HK-2 (cell line): ENCODE data around the gene TAAR1.
"Not testable (repeated sequence)": the region's sequence is repeated elsewhere in the genome, so short reads cannot be mapped to it uniquely, and the experiment has no call there.

Experiments used
- DNase-seq: peaks from one replicate; pipeline ENCODE4 v3.0.0-alpha.2; 2018; ENCODE audit not compliant: unreplicated experiment

The TAAR1 gene, protein sequence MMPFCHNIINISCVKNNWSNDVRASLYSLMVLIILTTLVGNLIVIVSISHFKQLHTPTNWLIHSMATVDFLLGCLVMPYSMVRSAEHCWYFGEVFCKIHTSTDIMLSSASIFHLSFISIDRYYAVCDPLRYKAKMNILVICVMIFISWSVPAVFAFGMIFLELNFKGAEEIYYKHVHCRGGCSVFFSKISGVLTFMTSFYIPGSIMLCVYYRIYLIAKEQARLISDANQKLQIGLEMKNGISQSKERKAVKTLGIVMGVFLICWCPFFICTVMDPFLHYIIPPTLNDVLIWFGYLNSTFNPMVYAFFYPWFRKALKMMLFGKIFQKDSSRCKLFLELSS

GRCh38 chr6:132659082-132659481 lies at the start of gene TAAR1:
TSS of gene TAAR1 (minus strand) at chr6:132659182. CDS start at chr6:132646003, 13,179 bp downstream.
- no peak for DNase-seq

- no peak for DNase-seq
These were observed 49.8 kb upstream of the TAAR1 start for GRCh38 chr6:132708771-132709170.

DNA sequence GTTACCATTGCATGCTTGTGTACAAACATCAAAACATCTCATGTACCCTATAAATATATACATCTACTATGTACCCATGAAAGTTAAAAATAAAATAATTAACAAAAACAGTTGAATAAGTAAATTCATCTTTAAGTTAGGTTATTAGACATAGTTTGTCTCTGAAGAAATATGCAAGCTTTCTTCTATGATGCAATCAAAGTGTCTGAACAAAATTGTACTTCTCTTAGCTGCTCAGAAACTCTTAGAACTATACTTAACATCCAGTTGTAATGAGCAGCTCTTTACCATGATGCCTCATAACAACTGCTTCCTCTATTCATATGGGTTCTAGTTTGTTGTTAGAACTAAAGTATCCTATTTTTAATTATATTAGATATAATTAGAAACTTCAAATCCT lies 49.0 kb upstream of the TAAR1 start:
- no peak for DNase-seq

- DNase-seq, result not testable (repeated sequence)
These were observed 47.8 kb upstream of the TAAR1 start for GRCh38 chr6:132706756-132707155.

- DNase-seq, result no peak
These were observed 45.0 kb upstream of the TAAR1 start for GRCh38 chr6:132703936-132704335.

DNA sequence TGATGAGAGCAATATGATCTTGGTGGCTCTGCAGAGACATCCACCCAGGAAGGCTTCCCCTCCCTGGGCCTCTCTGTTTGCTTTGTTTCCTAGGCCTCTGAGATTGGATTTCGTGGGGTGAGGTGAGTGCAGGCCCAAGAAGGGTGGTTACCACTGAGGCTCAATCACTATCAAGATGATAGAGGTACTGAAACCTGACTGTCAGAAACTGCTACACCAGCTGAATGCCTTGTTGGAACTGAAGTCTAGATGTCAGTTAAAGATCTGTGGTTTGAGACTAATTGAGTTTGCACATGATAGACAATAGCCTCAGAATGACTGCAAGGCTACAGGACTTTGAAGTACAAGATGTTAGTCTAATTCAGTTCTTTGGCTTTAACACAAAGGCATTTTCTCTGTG lies 39.6 kb upstream of the TAAR1 start:
- DNase-seq, result no peak

GRCh38 chr6:132695773-132696172 lies 36.8 kb upstream of the TAAR1 start:
- DNase-seq, result no peak

DNA sequence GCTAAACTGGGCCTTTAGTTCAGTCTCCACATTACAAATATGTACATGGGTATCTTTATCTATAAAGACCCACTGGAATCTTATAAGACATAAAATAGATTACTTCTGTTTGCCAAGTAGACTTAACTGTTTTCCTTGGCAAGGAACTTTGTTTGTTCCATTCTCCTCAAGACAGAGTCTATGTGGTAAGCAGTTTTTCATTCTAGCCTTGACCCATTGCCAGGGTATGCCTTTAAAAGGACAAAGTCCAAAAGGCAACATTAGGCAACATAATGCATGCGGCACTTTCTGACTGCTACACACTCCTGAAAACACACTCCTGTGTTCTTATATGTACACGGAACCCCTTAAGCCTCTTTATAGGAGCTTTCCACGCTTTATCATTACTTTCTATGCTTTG lies 34.5 kb upstream of the TAAR1 start:
- no peak for DNase-seq

GRCh38 chr6:132690678-132691077 lies 31.7 kb upstream of the TAAR1 start:
- DNase-seq, result no peak

- peak; percentile 13 for DNase-seq
These were observed 28.3 kb upstream of the TAAR1 start for GRCh38 chr6:132687306-132687705.

DNA sequence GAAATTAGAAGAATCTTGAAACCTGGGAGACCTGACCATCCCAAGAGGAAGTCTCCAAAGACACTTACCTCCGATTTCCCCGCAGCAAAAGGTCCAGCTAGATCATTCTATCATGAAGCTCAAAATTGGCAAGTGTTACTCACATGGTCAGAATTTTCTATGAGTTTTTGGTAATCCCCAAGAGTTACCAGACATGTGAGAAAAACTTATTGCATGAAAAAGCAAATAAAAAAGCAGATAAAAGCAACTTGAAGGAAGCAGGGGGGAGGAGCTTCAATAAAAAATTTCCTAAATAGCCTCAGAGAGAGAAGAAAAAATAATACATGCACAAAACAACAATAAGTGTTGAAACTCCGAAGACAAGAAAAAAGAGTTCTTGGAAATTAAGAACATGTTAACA lies 27.5 kb upstream of the TAAR1 start:
- DNase-seq, result no peak

GRCh38 chr6:132685009-132685408 lies 26.0 kb upstream of the TAAR1 start:
- no peak for DNase-seq

DNA sequence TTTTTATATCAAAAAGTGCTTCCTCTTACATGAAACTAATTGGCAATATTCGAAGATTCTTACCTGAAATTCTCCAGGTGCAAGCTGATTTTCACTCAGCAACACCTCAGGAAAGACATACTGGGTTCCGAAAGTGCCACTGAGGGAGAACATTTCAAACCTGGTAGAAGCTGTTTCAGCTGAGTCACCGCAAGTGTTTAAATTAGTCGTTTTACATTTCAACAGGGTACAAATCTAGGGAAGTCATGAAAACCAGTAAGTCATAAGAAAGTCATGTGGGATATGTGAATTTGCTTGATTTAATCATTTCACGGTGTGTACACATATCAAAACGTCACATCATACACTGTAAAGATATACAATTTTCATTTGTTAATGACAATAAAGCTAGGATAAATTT lies 25.3 kb upstream of the TAAR1 start:
- DNase-seq, result no peak

GRCh38 chr6:132683543-132683942 lies 24.6 kb upstream of the TAAR1 start:
- DNase-seq, result no peak

DNA sequence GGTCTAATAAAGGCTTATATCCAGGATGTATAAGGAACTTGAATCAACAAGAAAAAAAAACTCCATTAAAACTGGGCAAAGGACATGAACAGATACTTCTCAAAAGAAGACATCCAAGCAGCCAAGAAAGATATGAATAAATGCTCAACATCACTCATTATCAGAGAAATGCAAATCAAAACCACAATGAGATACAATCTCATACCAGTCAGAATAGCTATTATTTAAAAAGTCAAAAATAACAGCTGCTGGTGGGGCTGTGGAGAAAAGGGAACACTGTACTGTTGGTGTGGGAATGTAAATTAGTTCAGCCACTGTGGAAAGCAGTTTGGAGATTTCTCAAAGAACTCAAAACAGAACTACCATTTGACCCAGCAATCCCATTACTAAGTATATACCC lies 20.1 kb upstream of the TAAR1 start:
- DNase-seq, result not testable (repeated sequence)

GRCh38 chr6:132675749-132676148 lies 16.8 kb upstream of the TAAR1 start:
- no peak for DNase-seq

DNA sequence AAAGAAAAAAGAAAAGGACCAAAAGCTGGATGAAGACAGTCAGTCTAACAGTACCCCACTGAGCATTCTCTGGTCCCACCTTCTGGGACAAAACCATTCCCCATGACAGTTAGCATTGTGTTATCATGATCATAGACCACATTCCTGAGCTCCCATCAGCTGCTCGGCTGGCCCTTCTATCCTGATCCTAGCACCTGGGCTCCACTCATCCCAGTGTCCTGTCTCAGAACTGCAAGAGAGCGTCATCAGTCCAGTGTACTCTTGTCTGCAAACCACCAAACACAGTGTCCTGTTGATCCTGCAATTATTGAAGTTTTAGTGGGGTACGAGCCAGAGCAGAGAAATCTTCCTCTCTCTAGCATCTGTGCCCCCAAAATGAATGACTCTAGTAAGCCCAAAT lies 16.0 kb upstream of the TAAR1 start:
- DNase-seq, result no peak

- no peak for DNase-seq
These were observed 14.6 kb upstream of the TAAR1 start for GRCh38 chr6:132673376-132674094.

- no peak for DNase-seq
These were observed 12.3 kb upstream of the TAAR1 start for GRCh38 chr6:132671295-132671694.

DNA sequence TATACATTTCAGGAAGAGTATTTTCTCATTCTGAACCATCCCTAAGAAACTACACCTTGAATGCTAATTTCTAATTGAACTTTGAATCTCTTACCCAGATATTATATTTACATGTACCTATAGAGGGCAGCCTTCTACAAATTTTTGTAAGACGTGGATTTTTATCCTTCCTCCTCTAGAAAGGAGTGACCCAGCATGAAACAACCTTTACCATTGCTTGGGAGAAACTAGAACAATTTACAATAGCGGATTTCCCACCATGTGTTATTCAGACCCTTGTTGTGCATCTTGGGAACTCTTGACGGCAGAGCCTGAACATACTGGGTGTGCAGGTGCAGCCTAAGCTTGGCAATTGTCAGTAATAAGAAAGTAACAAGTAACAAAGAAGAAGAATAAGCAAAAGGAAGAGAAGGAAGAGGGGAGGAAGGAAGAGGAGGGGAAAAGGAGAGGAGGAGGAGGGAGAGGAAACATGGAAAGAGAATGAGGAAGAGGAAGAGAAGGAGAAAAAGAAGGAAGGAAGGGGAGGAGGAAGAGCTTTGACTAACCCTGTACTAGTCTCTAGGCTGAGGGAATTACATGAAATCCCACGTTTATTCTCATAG lies 10.8 kb upstream of the TAAR1 start:
- DNase-seq, result peak; percentile 14

GRCh38 chr6:132666118-132666517 lies 7.1 kb upstream of the TAAR1 start:
- no peak for DNase-seq

- no peak for DNase-seq
These were observed 5.5 kb upstream of the TAAR1 start for GRCh38 chr6:132664309-132665034.
